Loucy (cell line): ENCODE measurements around the gene EXOC8.
A peak's percentile ranks its signal among the peaks of the same experiment; 100 is the strongest.

Experiments used
- CTCF ChIP-seq: fragments of 200-600 bp; sonication (generic); conservative IDR thresholded peaks from 2 replicates; pipeline ENCODE4 v1.5.1; 2014; ENCODE audit warnings: mild to moderate bottlenecking, antibody characterized with exemption, low read length
- EZH2phosphoT487 ChIP-seq: fragments of 200-600 bp; IDR thresholded peaks from 2 replicates; pipeline ENCODE4 v1.6.1; 2018; ENCODE audit warnings: antibody characterized with exemption, mild to moderate bottlenecking, moderate library complexity, borderline replicate concordance

DNA sequence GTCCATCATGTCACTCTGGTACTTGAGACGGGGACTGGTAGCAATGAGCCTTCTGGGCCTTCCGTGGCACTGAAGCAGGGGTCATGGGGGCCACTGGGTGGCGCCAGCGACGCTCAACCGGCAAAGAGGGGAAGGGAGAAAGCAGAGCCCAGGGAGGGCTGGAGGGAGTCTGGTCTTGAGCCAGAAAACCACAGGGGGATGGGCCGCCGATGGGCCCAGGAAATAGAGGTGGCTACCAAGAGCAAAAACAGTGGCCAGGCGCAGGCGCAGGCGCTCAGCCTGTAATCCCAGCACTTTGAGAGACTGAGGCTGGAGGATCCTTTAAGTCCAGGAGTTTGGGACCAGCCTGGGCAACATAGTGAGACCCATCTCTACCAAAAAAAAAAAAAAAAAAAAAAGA lies 21.8 kb downstream of the EXOC8 start:
- peak; percentile 78 for TF ChIP-seq CTCF
- no peak for TF ChIP-seq EZH2phosphoT487
